HEK293 (cell line): ENCODE data around the gene GPR21.

Experiments used
- CTCF ChIA-PET: fragments of 350-600 bp; formaldehyde crosslinking; extraction: SDS; loops from one replicate; lab custom pipeline; 2021; ENCODE audit warnings: antibody characterized with exemption; lab: Yijun Ruan, JAX
- POLR2A ChIA-PET: fragments of 300-600 bp; formaldehyde crosslinking; extraction: SDS; loops from one replicate; lab custom pipeline; 2020; ENCODE audit warnings: antibody characterized with exemption, inconsistent platforms; lab: Yijun Ruan, JAX
- H3K27ac ChIP-seq: fragments of 200-500 bp; sonication (Bioruptor generic); 2 replicates; pipeline ENCODE4 v1.5.1; 2014; ENCODE audit warnings: low read depth, low read length, control low read depth, inconsistent platforms; ENCODE audit errors: extremely low read depth
- H3K36me3 ChIP-seq, 2 experiments: fragments of 200-500 bp in 1 of 2; sonication (Bioruptor generic) in 1 of 2; 1 replicate in 1 of 2; 2 replicates in 1 of 2; pipeline ENCODE4 v1.5.1; 2014 to 2017; ENCODE audit warnings: inconsistent platforms in 2 of 2, low read length in 2 of 2; ENCODE audit not compliant: control insufficient read depth in 2 of 2, insufficient read depth in 1 of 2
- H3K4me1 ChIP-seq: fragments of 200-500 bp; sonication (Bioruptor generic); 2 replicates; pipeline ENCODE4 v1.5.1; 2014; ENCODE audit warnings: mild to moderate bottlenecking, low read length, inconsistent platforms; ENCODE audit not compliant: control insufficient read depth, insufficient read depth
- H3K4me3 ChIP-seq: 2 replicates; pipeline ENCODE4 v1.5.1; 2011; ENCODE audit warnings: low read depth, mild to moderate bottlenecking, control low read depth, low read length, moderate library complexity
- H3K9me3 ChIP-seq: fragments of 200-500 bp; sonication (Bioruptor generic); 2 replicates; pipeline ENCODE4 v1.5.1; 2014; ENCODE audit warnings: low read depth, low read length, inconsistent platforms; ENCODE audit not compliant: control insufficient read depth, insufficient read depth
- BCL11B ChIP-seq: fragments of 450-650 bp; formaldehyde crosslinking; IDR thresholded peaks from 2 replicates; pipeline ENCODE4 v1.5.1; 2016; ENCODE audit warnings: low read depth, missing biosample characterization, missing genetic modification characterization
- KLF16 ChIP-seq: fragments of 450-650 bp; formaldehyde crosslinking; IDR thresholded peaks from 2 replicates; pipeline ENCODE4 v1.5.1; 2017; ENCODE audit warnings: missing biosample characterization, missing genetic modification characterization
- PBX3 ChIP-seq: sonication (generic); formaldehyde crosslinking; IDR thresholded peaks from 2 replicates; pipeline ENCODE4 v1.8.1; 2022; ENCODE audit warnings: mild to moderate bottlenecking, moderate library complexity, missing genetic modification reagents
- PRDM1 ChIP-seq: fragments of 450-650 bp; formaldehyde crosslinking; IDR thresholded peaks from 2 replicates; pipeline ENCODE4; 2016; ENCODE audit warnings: missing biosample characterization, missing genetic modification characterization
- PRDM2 ChIP-seq: fragments of 450-650 bp; formaldehyde crosslinking; IDR thresholded peaks from 2 replicates; pipeline ENCODE4 v1.5.1; 2016; ENCODE audit warnings: missing biosample characterization, missing genetic modification characterization, borderline replicate concordance
- ZBTB44 ChIP-seq: fragments of 450-650 bp; IDR thresholded peaks from 2 replicates; pipeline ENCODE4 v1.5.1; 2018; ENCODE audit warnings: missing biosample characterization, mild to moderate bottlenecking, missing genetic modification characterization
- ZFHX2 ChIP-seq: fragments of 450-650 bp; formaldehyde crosslinking; conservative IDR thresholded peaks from 2 replicates; pipeline ENCODE4 v1.5.1; 2016; ENCODE audit warnings: missing biosample characterization, missing genetic modification characterization
- ZIC2 ChIP-seq: fragments of 450-650 bp; formaldehyde crosslinking; IDR thresholded peaks from 2 replicates; pipeline ENCODE4 v1.5.1; 2016; ENCODE audit warnings: missing biosample characterization, missing genetic modification characterization
- ZNF114 ChIP-seq: fragments of 450-650 bp; formaldehyde crosslinking; IDR thresholded peaks from 2 replicates; pipeline ENCODE4 v1.5.0; 2017; ENCODE audit warnings: missing biosample characterization, missing genetic modification characterization
- ZNF138 ChIP-seq: fragments of 450-650 bp; formaldehyde crosslinking; IDR thresholded peaks from 2 replicates; pipeline ENCODE4 v1.5.1; 2016; ENCODE audit warnings: missing biosample characterization, missing genetic modification characterization, borderline replicate concordance
- ZNF174 ChIP-seq: fragments of 450-650 bp; formaldehyde crosslinking; IDR thresholded peaks from 2 replicates; pipeline ENCODE4 v1.5.0; 2017; ENCODE audit warnings: missing biosample characterization, mild to moderate bottlenecking, missing genetic modification characterization
- ZNF184 ChIP-seq: fragments of 450-650 bp; IDR thresholded peaks from 2 replicates; pipeline ENCODE4 v1.5.1; 2018; ENCODE audit warnings: missing biosample characterization, mild to moderate bottlenecking, missing genetic modification characterization
- ZNF239 ChIP-seq: fragments of 450-650 bp; formaldehyde crosslinking; IDR thresholded peaks from 2 replicates; pipeline ENCODE4 v1.5.1; 2016; ENCODE audit warnings: missing biosample characterization, missing genetic modification characterization
- ZNF274 ChIP-seq, 2 experiments: fragments of 200-500 bp in 1 of 2; fragments of 450-650 bp in 1 of 2; sonication (Bioruptor generic) in 1 of 2; formaldehyde crosslinking in 1 of 2; IDR thresholded peaks; 2 replicates each; pipeline versions ENCODE4 v1.5.1 to v1.6.1; 2014 to 2016; ENCODE audit warnings: borderline replicate concordance in 1 of 2, inconsistent platforms in 1 of 2, low read length in 1 of 2, missing biosample characterization in 1 of 2, missing genetic modification characterization in 1 of 2
- ZNF341 ChIP-seq: fragments of 450-650 bp; formaldehyde crosslinking; IDR thresholded peaks from 2 replicates; pipeline ENCODE4; 2016; ENCODE audit warnings: low read depth, missing biosample characterization, missing genetic modification characterization
- ZNF366 ChIP-seq: fragments of 450-650 bp; formaldehyde crosslinking; conservative IDR thresholded peaks from 2 replicates; pipeline ENCODE4 v1.5.1; 2016; ENCODE audit warnings: missing biosample characterization, missing genetic modification characterization
- ZNF416 ChIP-seq: fragments of 450-650 bp; formaldehyde crosslinking; IDR thresholded peaks from 2 replicates; pipeline ENCODE4 v1.5.1; 2016; ENCODE audit warnings: missing biosample characterization, missing genetic modification characterization
- ZNF48 ChIP-seq: fragments of 450-650 bp; formaldehyde crosslinking; IDR thresholded peaks from 2 replicates; pipeline ENCODE4 v1.5.1; 2016; ENCODE audit warnings: missing biosample characterization, missing genetic modification characterization
- ZNF501 ChIP-seq: fragments of 450-650 bp; formaldehyde crosslinking; IDR thresholded peaks from 2 replicates; pipeline ENCODE4 v1.5.1; 2016; ENCODE audit warnings: missing biosample characterization, missing genetic modification characterization
- ZNF513 ChIP-seq: fragments of 450-650 bp; IDR thresholded peaks from 2 replicates; pipeline ENCODE4 v1.5.1; 2018; ENCODE audit warnings: missing biosample characterization, missing genetic modification characterization
- ZNF514 ChIP-seq: fragments of 450-650 bp; formaldehyde crosslinking; IDR thresholded peaks from 2 replicates; pipeline ENCODE4 v1.5.1; 2016; ENCODE audit warnings: missing biosample characterization, missing genetic modification characterization
- ZNF585B ChIP-seq: fragments of 450-650 bp; formaldehyde crosslinking; IDR thresholded peaks from 2 replicates; pipeline ENCODE4 v1.5.1; 2016; ENCODE audit warnings: missing biosample characterization, missing genetic modification characterization
- ZNF629 ChIP-seq: fragments of 450-650 bp; formaldehyde crosslinking; IDR thresholded peaks from 2 replicates; pipeline ENCODE4 v1.5.1; 2017; ENCODE audit warnings: missing biosample characterization, missing genetic modification characterization
- ZNF664 ChIP-seq: fragments of 450-650 bp; formaldehyde crosslinking; IDR thresholded peaks from 2 replicates; pipeline ENCODE4 v1.5.1; 2016; ENCODE audit warnings: missing biosample characterization, missing genetic modification characterization
- ZSCAN16 ChIP-seq: fragments of 450-650 bp; formaldehyde crosslinking; IDR thresholded peaks from 2 replicates; pipeline ENCODE4 v1.5.1; 2016; ENCODE audit warnings: missing biosample characterization, missing genetic modification characterization
- ZSCAN4 ChIP-seq: fragments of 450-650 bp; formaldehyde crosslinking; IDR thresholded peaks from 2 replicates; pipeline ENCODE4 v1.5.1; 2017; ENCODE audit warnings: missing biosample characterization, missing genetic modification characterization

Gene GPR21

GRCh38 chr9:122998448-122998847 is 35.0 kb upstream of the GPR21 start (continued):
- no peak for TF ChIP-seq ZNF341
- TF ChIP-seq ZNF416 = no peak
- no peak for TF ChIP-seq BCL11B (tag by site-specific recombination)
- no peak for TF ChIP-seq ZSCAN4 (tag by site-specific recombination)
- TF ChIP-seq ZNF585B (tag by site-specific recombination) = no peak
- no peak for TF ChIP-seq KLF16
- no peak for TF ChIP-seq ZNF48 (tag by site-specific recombination)
- TF ChIP-seq ZNF138 (tag by site-specific recombination) = no peak
- no peak for TF ChIP-seq ZNF174 (tag by site-specific recombination)
- no peak for TF ChIP-seq ZNF274 (IDR thresholded peaks at IDR 0.05; ENCODE audit: low read length)
- no peak for TF ChIP-seq ZNF274 (tag by site-specific recombination; IDR thresholded peaks at IDR 0.05; ENCODE audit: borderline replicate concordance)
- no peak for TF ChIP-seq ZNF513 (tag by site-specific recombination)
- no peak for TF ChIP-seq ZBTB44 (tag by site-specific recombination)

GRCh38 chr9:123000371-123001068 is 32.9 kb upstream of the GPR21 start:
- no peaks in the 10 kb centered on the region for H3K4me1 ChIP-seq
- no peaks in the 10 kb centered on the region for H3K9me3 ChIP-seq
- ChIA-PET CTCF (interaction anchor here (0.9 kb wide), 1 partner anchor 9 kb away, joined by 5 read pairs; no protein-coding TSS in a partner anchor), POLR2A (no interaction called here)
- no peak overlapping the region for H3K27ac ChIP-seq
- peaks cover 22 to 70% of the 10 kb centered on the region in 2 experiments for H3K36me3 ChIP-seq
- H3K4me3 ChIP-seq = no peak overlapping the region
- TF ChIP-seq ZNF514 (tag by site-specific recombination) = no peak
- no peak for TF ChIP-seq ZNF138 (tag by site-specific recombination)
- TF ChIP-seq PBX3 = no peak
- TF ChIP-seq ZNF184 (tag by site-specific recombination) = no peak
- TF ChIP-seq ZNF629 (tag by site-specific recombination) = no peak
- TF ChIP-seq ZNF366 (tag by site-specific recombination) = no peak
- no peak for TF ChIP-seq ZIC2
- no peak for TF ChIP-seq ZFHX2 (tag by site-specific recombination)
- no peak for TF ChIP-seq PRDM1
- TF ChIP-seq ZSCAN16 = no peak
- TF ChIP-seq ZNF664 = no peak
- no peak for TF ChIP-seq ZNF239
- no peak for TF ChIP-seq PRDM2 (tag by site-specific recombination)
- no peak for TF ChIP-seq ZNF501 (tag by site-specific recombination)
- TF ChIP-seq ZNF114 (tag by site-specific recombination) = no peak
